Measurements from ENCODE around the gene ICAM4. TPM values are rescaled to one million over a fixed set of nuclear protein-coding genes. Genes with fewer than 3 reads are reported as not detected.

The ICAM4 gene
- total and polyA plus RNA-seq, 2 experiments from 2014 or later = 21.8 to 24.0 TPM

GRCh38 chr19:10317045-10317856 is 30.5 kb downstream of the ICAM4 start:
- Histone ChIP-seq H3K9me3 (ENCODE audit: low read depth) (no peaks in the 10 kb centered on the region), H3K4me3 (no peak overlapping the region), H3K36me3 (peaks cover 32% of the 10 kb centered on the region), H3K27me3 (no peaks in the 10 kb centered on the region), H3K4me1 (ENCODE audit: low read depth) (peaks cover 11% of the 10 kb centered on the region), H3K27ac (no peak overlapping the region)
- DNase-seq (ENCODE audit: low read depth in 1 of 2, low spot score in 1 of 2) = no peak
- TF ChIP-seq, protein P1, sequence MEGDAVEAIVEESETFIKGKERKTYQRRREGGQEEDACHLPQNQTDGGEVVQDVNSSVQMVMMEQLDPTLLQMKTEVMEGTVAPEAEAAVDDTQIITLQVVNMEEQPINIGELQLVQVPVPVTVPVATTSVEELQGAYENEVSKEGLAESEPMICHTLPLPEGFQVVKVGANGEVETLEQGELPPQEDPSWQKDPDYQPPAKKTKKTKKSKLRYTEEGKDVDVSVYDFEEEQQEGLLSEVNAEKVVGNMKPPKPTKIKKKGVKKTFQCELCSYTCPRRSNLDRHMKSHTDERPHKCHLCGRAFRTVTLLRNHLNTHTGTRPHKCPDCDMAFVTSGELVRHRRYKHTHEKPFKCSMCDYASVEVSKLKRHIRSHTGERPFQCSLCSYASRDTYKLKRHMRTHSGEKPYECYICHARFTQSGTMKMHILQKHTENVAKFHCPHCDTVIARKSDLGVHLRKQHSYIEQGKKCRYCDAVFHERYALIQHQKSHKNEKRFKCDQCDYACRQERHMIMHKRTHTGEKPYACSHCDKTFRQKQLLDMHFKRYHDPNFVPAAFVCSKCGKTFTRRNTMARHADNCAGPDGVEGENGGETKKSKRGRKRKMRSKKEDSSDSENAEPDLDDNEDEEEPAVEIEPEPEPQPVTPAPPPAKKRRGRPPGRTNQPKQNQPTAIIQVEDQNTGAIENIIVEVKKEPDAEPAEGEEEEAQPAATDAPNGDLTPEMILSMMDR (IDR thresholded peaks at IDR 0.05; ENCODE audit: low read depth, low read length) = no peak

- TF ChIP-seq, protein P1 (IDR thresholded peaks at IDR 0.05; ENCODE audit: low read depth, low read length) = no peak
- H3K4me1 ChIP-seq (ENCODE audit: low read depth) = peaks cover 11% of the 10 kb centered on the region
- no peaks in the 10 kb centered on the region for H3K9me3 ChIP-seq (ENCODE audit: low read depth)
- H3K27ac ChIP-seq = no peak overlapping the region
- DNase-seq (ENCODE audit: low read depth in 1 of 2, low spot score in 1 of 2) = no peak
- H3K4me3 ChIP-seq = no peak overlapping the region
- H3K36me3 ChIP-seq = peaks cover 39% of the 10 kb centered on the region
- H3K27me3 ChIP-seq = no peaks in the 10 kb centered on the region
These were observed 31.2 kb downstream of the ICAM4 start for GRCh38 chr19:10317857-10318462.

DNA sequence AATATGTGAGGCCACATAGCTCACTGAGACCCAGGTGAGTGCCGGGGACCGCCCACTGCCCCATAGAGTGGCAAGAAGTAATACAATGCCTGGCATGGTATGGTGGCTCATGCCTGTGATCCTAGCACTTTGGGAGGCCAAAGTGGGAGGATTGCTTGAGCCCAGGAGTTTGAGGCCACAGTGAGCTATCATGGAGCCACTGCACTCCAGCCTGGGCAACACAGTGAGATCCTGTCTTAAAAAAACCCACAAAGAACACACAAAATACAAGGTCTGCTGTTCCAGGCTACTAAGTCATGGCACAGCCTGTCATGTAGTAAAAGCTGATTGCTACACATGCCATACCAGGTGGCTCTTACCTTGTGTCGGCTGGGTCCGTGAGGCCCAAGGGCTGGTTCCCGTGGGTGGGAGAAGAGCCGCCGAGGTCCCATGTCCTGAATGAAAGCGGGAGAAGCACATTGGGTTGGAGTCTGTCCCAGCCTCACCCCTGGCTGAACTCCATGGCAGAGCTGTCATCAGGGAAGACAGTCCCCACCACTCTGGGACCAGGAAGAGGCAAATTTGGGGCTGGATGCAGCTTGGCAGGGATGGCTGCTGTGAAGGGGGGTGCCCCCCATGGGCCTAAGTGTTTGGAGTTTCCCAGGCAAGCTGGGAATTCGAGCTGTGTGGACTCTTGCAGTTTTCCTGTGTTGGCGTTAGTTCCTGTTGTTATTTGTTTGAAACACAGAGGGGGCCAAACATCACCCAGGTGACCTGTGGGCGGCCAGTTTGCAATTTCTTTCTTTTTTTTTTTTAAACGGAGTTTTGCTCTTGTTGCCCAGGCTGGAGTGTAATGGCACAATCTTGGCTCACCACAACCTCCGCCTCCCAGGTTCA is 32.3 kb downstream of the ICAM4 start:
- Histone ChIP-seq H3K9me3 (ENCODE audit: low read depth) (no peaks in the 10 kb centered on the region), H3K4me1 (ENCODE audit: low read depth) (peaks cover 11% of the 10 kb centered on the region), H3K27ac (no peak overlapping the region), H3K4me3 (no peak overlapping the region), H3K36me3 (peaks cover 48% of the 10 kb centered on the region), H3K27me3 (no peaks in the 10 kb centered on the region)
- TF ChIP-seq, protein P1 (IDR thresholded peaks at IDR 0.05; ENCODE audit: low read depth, low read length) = no peak
- no peak for DNase-seq (ENCODE audit: low read depth in 1 of 2, low spot score in 1 of 2)

DNA sequence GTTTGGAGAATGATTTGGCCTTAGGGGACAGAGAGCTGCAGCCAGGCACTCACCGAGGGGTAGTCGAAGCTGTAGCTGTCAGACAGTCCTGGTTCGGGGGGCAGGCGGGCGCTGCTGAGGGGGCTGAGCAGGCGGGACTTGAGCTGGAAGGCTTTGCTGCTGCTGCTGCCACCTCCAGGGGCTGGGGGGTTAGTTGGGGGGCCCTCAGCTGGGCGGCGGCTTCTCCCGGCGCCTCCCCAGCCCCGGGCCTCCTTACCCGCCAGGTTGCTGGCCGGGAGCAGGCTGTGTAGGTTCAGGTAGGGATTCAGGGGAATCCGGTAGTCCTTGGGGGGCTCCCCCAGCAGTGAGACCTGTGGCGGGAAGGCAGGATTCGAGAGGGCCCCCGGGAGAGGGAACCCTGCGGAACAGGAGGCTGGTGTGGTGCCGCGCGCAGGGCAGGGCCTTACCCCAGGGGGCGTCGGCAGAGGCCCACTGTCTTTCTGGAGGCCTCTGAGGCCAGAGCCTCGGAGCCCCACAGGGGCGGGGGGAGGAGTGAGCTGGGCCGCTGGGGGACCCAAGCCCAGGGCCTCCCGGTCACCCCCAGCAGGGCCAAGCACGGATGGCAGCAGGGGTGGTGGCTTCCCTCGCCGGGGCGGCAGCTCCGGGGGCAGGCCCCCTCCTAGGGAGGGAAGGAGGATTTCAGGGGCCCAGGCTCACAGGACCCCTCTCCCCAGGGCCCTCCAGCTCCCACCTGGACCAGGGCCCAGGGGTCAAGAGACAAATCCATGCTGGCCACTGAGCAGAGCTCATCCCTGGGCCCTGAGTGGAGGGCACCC is 34.1 kb downstream of the ICAM4 start:
- Histone ChIP-seq H3K4me1 (ENCODE audit: low read depth) (peaks cover 6% of the 10 kb centered on the region), H3K9me3 (ENCODE audit: low read depth) (no peaks in the 10 kb centered on the region), H3K27ac (no peak overlapping the region), H3K36me3 (peaks cover 58% of the 10 kb centered on the region), H3K4me3 (no peak overlapping the region), H3K27me3 (no peaks in the 10 kb centered on the region)
- DNase-seq (ENCODE audit: low read depth in 1 of 2, low spot score in 1 of 2) = no peak
- TF ChIP-seq, protein P1 (IDR thresholded peaks at IDR 0.05; ENCODE audit: low read depth, low read length) = no peak

- H3K9me3 ChIP-seq (ENCODE audit: low read depth) = no peaks in the 10 kb centered on the region
- H3K36me3 ChIP-seq = peaks cover 61% of the 10 kb centered on the region
- no peaks in the 10 kb centered on the region for H3K27me3 ChIP-seq
- no peak overlapping the region for H3K27ac ChIP-seq
- TF ChIP-seq, protein P1 (IDR thresholded peaks at IDR 0.05; ENCODE audit: low read depth, low read length) = no peak
- H3K4me3 ChIP-seq = no peak overlapping the region
- H3K4me1 ChIP-seq (ENCODE audit: low read depth) = peaks cover under 1% of the 10 kb centered on the region
- DNase-seq (ENCODE audit: low read depth in 1 of 2, low spot score in 1 of 2) = no peak
These were observed 34.7 kb downstream of the ICAM4 start for GRCh38 chr19:10321417-10321797.

Measured in cardiac muscle cell (in vitro differentiated cells and primary cell).